ENCODE data around the gene P4HB. TPM values are rescaled to one million over a fixed set of nuclear protein-coding genes. Genes with fewer than 3 reads are reported as not detected.

The P4HB gene
- 1,409 and 1,513 TPM in 2 replicates for total RNA-seq (2014; rRNA removed; shearing (Covaris generic))

DNA sequence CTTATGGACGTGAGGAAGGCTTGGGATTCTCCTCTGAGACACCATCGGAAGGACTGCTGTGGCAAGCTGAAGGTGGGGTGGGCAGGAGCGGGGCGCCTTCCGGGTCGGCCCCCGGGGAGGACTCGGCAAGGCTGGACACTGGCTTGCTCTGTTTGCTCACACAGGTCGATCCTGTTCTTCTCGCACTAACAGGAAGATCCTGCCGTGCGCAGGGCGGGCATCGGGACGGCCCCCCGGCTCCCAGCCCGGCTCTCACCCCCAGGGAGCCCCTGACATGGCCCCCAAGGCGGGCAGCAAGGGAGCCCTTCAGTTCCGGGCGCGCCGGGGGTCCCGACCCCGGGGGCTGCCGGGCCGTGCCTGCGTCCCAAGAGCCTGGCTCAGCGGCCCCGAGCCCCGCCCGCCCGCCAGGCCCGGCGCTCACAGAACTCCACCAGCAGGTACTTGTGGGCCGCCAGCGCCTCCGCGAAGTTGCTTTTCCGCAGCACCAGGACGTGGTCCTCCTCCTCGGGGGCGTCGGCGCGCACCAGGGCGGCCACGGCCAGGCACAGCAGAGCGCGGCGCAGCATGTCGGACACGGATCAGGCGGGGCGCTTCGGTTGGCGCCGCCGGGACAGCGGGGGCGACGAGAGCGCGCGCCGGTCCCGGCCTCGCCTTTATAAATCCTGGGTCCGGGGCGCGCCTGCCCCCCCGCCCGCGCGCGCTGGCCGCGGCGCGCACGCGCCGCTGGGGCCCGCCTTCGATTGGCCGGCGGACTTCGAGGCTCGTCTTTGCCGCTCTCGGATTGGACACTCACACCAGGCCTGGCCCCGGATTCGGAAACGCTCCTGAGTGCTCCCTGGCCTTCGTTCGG, at the start of gene P4HB:
Gene P4HB, minus strand, starts transcription at position 630 of the 850 bp plus-strand sequence. Its CDS starts 64 bp downstream, at position 566.
- peak; percentile 13 for DNase-seq (ENCODE audit: low read depth)

- no peak for DNase-seq (ENCODE audit: low read depth)
Observed at GRCh38 chr17:81909231-81909630, 48.9 kb upstream of the P4HB start.

GRCh38 chr17:81908793-81909192, 48.5 kb upstream of the P4HB start:
- DNase-seq (ENCODE audit: low read depth) = no peak

DNA sequence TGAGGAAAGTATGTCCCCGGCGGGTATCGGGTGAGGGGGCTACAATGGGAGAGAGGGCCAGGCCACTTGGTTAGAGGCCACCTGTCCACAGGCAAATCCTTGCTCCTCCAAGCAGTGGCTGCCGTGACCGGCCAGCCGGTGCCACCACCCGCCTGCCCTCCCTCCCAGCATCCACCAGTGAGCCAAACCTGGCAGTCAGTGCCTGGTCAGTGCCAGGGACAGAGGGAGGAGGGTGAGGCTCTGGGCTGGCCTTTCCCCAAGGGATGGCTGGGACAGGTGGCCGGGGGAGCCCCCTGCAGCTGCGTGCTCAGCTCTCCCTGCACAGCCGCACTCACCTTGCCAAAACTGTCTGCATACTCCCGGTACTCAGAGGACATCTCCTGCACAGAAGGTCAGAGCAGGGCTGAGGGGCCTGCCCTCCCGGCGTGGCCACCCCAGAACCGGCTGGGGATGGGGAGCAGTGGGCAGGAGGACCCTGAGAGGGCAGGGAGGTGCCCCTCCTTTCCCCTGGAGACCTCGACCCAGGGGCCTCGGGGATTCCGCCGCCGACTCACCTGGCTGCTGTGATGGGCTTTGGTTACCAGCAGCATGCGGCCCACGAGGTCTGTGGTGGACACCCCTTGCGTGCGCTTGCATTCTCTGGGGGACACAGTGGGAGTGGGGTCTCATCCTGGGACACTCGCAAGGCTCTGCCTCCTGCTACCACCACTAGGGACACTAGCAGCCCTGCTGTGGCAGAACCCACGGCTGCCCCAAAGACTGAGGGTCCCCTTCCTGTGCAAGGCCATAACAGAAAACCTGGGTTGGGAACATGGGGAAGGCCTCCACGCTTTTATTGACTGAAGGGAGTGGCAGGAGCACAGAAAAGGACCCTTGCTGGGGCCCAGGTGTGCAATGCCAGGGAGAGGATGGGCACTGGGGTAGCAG, 47.1 kb upstream of the P4HB start:
- no peak for DNase-seq (ENCODE audit: low read depth)

DNA sequence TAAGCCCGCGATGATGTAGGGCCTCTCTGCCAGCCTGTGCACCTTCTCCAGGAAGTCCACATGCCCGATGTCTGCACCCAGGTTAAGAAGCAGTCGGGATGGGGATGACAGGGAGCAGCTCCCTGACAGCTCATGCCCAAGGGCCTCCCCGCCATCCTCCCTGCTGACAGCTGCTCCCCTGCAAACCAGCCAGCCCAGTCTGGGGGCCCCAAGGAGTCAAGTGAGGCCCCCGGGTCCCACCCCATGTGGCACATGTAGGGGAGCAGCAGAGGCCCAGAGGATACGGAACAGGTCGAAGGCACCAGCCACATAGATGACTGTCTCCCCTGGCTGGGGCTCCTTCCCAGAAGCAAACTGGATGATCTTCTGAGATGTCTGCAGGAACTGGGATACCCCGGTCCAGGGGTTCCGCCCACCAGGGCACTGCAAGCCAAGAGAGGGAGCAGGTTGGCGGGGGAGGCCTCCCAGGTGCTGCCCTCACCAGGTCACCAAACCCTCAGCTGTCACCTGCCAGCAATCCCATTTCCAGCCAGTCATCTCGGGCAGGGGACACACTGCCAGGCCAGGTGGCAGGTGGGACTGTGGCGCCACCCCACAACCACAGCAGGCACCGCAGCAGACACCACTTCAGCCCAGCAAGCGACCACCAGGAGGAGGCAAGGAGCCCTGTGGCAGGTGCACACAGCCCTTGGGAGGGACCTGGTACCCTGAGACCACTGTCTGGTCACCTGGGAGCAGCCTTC, 46.3 kb upstream of the P4HB start:
- no peak for DNase-seq (ENCODE audit: low read depth)

DNA sequence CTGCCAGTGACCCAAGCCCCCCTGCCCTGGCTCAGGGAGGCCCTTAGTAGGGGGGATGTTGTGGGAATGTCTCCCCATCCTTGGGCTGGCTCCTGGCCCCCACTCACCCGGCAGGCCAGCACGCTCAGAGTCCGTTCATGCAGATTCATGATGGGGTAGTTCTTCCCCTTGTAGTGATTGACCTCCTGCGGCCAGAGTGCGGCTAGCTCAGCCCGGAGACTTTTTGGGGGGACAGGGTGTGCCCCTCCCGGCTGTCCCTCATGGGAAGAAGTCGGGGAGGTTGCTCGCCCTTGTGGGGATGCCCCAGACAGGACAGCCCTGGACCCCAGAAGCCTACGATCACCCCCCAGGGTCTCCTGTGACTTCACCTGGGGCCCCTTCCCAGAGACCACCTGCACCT, 45.7 kb upstream of the P4HB start:
- no peak for DNase-seq (ENCODE audit: low read depth)

GRCh38 chr17:81905424-81905875, 45.1 kb upstream of the P4HB start:
- no peak for DNase-seq (ENCODE audit: low read depth)

- no peak for DNase-seq (ENCODE audit: low read depth)
Observed at GRCh38 chr17:81904600-81905423, 44.5 kb upstream of the P4HB start.

- no peak for DNase-seq (ENCODE audit: low read depth)
Observed at GRCh38 chr17:81903896-81904599, 43.7 kb upstream of the P4HB start.

DNA sequence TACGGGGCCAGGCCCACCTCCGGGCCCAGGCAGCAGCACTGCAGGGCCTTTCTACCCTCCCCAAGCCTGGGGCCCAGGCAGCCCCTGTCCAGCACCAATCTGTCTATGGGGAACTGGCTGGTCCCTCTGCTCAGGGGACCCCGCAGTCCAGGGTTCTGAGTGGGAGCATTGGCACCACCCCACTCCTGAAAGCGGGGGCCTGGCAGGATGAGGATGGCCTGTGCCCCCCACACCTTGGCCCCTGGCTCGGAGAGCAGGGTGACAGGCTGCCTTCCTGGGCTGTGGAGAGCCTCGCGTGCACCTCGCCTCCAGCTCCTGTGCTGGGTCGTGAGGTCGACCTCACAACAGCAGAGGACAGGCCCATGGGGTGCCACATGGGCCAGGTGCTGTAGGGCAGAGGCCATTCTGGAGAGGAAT, 43.1 kb upstream of the P4HB start:
- DNase-seq (ENCODE audit: low read depth) = no peak

DNA sequence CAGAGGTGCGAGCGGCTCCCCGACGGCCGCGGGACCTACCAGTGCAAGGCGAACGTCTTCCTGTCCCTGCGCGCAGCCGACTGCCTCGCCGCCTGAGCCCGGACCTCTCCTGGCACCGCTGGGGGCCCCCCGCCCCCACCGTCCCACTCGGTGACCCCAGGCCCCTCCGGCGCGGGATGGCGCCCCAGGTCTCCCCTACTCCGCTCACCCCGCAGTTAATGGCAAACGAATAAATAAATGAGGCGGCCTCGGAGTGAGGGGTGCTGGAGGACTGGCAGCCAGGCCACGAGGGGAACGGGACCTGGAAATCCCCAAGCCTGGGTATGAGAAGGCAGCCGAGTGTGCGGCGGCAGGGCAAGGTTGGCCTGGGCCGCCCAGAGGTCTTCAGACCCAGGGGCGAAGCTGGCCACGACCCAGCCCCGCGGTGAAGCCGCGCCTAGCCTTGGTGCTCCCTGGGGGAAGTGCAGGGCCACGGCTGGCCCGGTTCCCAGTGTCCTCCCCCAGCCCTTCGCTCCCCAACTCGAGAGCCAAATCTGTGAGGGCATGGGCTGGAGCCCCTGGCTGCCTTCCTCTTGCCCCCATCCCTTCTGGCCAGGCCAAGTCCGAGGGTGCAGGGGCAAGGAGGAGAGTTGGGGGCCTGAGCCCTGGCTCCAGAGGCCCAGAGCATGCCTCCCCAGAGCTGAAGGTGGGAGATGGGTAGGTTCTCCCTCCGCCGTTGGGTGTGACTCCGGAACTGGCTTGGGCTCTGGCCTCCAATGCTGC, 42.5 kb upstream of the P4HB start:
- DNase-seq (ENCODE audit: low read depth) = no peak

DNA sequence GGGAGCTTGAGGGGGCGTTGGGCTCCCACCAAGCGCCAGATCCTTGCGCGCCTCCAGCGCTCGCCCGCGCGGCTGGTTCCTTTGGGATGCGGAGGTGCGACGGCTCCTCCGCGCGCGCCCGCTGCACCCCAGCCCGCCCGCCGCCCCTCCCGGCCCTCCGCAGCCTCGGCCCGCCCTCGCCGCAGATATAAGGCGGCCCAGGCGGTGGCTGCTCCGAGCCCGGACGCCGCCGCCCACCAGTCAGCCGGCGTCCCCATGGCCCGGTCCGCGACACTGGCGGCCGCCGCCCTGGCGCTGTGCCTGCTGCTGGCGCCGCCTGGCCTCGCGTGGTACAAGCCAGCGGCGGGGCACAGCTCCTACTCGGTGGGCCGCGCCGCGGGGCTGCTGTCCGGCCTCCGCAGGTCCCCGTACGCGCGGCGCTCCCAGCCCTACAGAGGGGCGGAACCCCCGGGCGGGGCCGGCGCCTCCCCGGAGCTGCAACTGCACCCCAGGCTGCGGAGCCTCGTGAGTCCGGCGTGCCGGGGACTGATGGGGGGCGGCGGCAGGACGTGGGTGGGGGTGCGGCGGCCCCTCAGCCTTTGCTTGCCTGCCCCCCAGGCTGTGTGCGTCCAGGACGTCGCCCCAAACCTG, 41.8 kb upstream of the P4HB start, which contains the start of gene NPB:
Gene NPB, plus strand, starts transcription at position 216 of the 630 bp plus-strand sequence. Its CDS starts 40 bp downstream, at position 256.
- DNase-seq (ENCODE audit: low read depth) = no peak

DNA sequence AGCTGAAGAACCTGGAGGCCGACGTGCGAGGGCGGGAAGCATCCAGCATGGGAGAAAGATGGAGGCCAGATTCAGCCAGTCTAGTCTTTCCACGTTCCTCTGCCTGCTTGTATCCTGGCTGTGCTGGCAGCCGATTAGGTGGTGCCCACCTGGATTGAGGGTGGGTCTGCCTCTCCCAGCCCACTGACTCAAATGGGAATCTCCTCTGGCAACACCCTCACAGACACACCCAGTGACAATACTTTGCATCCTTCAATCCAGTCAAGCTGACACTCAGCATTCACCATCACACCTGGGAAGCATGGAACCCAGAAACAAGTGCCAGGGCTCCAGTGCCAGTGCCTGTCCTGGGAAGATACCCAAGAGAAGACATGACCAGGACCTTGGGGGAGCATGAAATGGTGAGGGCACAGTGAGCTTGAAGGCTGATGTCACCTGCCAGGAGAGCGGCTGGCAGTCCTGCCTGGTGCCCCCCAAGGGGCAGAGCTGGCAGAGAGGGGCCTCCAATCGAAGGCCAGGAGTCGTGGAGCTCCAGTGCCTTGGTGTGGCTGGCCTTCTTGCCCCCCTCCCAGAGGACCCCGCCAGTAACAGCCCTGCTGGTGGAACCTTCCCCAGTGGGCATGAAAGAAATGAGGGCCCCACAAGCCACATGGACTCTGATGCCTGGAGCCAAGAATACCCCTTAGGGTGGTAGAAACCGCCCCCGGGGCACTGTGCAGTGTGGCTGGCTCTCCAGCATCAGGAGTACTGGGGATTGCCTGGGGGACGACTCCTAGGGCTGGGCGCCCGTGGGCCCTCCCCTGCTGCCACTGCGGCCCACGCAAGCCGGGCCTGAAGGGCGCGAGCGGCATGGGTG, 41.1 kb upstream of the P4HB start:
- no peak for DNase-seq (ENCODE audit: low read depth)

DNA sequence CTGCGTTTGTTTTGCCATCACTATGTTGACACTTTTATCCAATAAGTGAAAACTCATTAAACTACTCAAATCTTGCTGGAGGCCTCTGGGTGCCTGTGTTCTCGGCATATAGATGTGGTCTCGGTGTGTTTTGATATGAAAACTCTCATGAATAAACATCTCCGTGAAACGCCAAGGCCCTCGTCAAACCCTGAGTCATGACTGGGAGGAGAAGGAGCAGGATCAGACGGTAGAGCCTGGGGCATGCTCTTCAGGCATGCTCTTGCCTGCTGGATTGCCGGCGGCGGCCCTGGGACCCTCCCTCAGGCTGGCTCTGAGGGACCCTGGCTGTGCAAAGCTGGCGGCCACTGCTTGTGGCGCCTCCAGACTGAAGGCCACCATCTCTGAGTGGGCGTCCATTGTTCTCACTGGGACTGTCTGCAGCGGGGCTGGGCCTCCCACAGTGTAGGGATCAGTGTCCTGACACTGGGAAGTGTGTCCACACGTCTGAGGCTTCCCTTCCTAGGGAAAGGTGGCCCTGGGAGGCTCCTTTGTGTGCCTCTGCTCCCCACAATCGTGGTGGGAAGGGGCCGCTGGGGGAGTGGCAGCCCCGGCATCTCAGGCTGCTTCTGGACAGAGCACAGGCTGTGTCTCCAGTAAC, 40.0 kb upstream of the P4HB start:
- peak; percentile 40 for DNase-seq (ENCODE audit: low read depth)

GRCh38 chr17:81899514-81900166, 39.3 kb upstream of the P4HB start:
- no peak for DNase-seq (ENCODE audit: low read depth)

GRCh38 chr17:81898885-81899284, 38.5 kb upstream of the P4HB start:
- DNase-seq (ENCODE audit: low read depth) = no peak
